CD4-positive, CD25-positive, alpha-beta regulatory T cell (primary cell): ENCODE results near the gene CDC73. TPM values are rescaled to one million over a fixed set of nuclear protein-coding genes. Genes with fewer than 3 reads are reported as not detected.
A peak's percentile ranks its signal among the peaks of the same experiment; 100 is the strongest.

ENCODE experiments used
- ATAC-seq, 2 donors: fragments of 150-1000 bp; cut with Tn5 transposase; one replicate each; pipeline ENCODE4 v1.10.0; 2021; ENCODE audit warnings: low read depth in 2 of 2, moderate number of reproducible peaks in 2 of 2, moderate library complexity in 1 of 2
- DNase-seq, 3 donors: peaks; one replicate each; pipeline versions ENCODE4 v3.0.0 to v3.0.0-alpha.2; 2012 to 2022; ENCODE audit warnings: mixed read lengths in 1 of 3
- H3K27ac ChIP-seq: one replicate; pipeline ENCODE4 v1.7.0; 2013; ENCODE audit warnings: mild to moderate bottlenecking, low read length; ENCODE audit not compliant: insufficient read depth, poor library complexity, severe bottlenecking
- H3K27me3 ChIP-seq: one replicate; pipeline ENCODE4 v1.7.0; 2013; ENCODE audit warnings: low read length; ENCODE audit not compliant: control insufficient read depth, insufficient read depth
- H3K36me3 ChIP-seq: one replicate; pipeline ENCODE4 v1.7.0; 2013; ENCODE audit warnings: mild to moderate bottlenecking, low read length, moderate library complexity; ENCODE audit not compliant: control insufficient read depth, insufficient read depth
- H3K4me1 ChIP-seq: 2 replicates; pipeline ENCODE4 v1.7.0; 2013; ENCODE audit warnings: mild to moderate bottlenecking, low read length; ENCODE audit not compliant: insufficient read depth, control insufficient read depth, poor library complexity, severe bottlenecking
- H3K4me3 ChIP-seq: one replicate; pipeline ENCODE4 v1.7.0; 2013; ENCODE audit warnings: low read depth, mild to moderate bottlenecking, low read length, moderate library complexity
- H3K9me3 ChIP-seq, 2 experiments: 1 replicate in 1 of 2; 2 replicates in 1 of 2; pipeline ENCODE4 v1.7.0; 2013; ENCODE audit warnings: low read length in 2 of 2, mild to moderate bottlenecking in 1 of 2, moderate library complexity in 1 of 2; ENCODE audit not compliant: control insufficient read depth in 2 of 2
- H3K27ac Mint-ChIP-seq, 3 donors: one replicate each; pipeline ENCODE4 v1.8.0; 2020 to 2022; ENCODE audit warnings: mild to moderate bottlenecking in 3 of 3, mixed read lengths in 3 of 3, moderate library complexity in 2 of 3
- H3K27me3 Mint-ChIP-seq: one replicate; pipeline ENCODE4 v1.8.0; 2022; ENCODE audit warnings: mild to moderate bottlenecking, mixed read lengths
- H3K36me3 Mint-ChIP-seq: one replicate; pipeline ENCODE4 v1.8.0; 2020; ENCODE audit warnings: mixed read lengths
- H3K4me1 Mint-ChIP-seq, 4 donors: one replicate each; pipeline ENCODE4 v1.8.0; 2020 to 2022; ENCODE audit warnings: mixed read lengths in 4 of 4, mild to moderate bottlenecking in 1 of 4
- H3K4me3 Mint-ChIP-seq, 4 donors: one replicate each; pipeline ENCODE4 v1.8.0; 2020 to 2022; ENCODE audit warnings: mild to moderate bottlenecking in 4 of 4, mixed read lengths in 4 of 4, moderate library complexity in 3 of 4
- H3K9me3 Mint-ChIP-seq, 7 donors: one replicate each; pipeline ENCODE4 v1.8.0; 2020 to 2022; ENCODE audit warnings: mixed read lengths in 7 of 7, mild to moderate bottlenecking in 3 of 7, moderate library complexity in 2 of 7
- polyA plus RNA-seq, 4 donors: library from polyadenylated mRNA; unstranded; fragments of 300-500 nt; fragmentation: Illumina TruSeq; gene quantifications; one replicate each; pipeline ENCODE4 v1.2.3, GENCODE V29; 2021
- total RNA-seq: library from RNA; stranded (reverse); gene quantifications from one replicate; pipeline ENCODE4 v1.2.3, GENCODE V29; 2022

The CDC73 gene
- total and polyA plus RNA-seq, 5 donors from 2014 or later, result 59.3 to 81.0 (median 64.0) TPM

- H3K9me3 ChIP-seq, result peaks cover 5% of the 10 kb centered on the region in 2 experiments
- H3K36me3 ChIP-seq, result no peaks in the 10 kb centered on the region
- H3K4me3 ChIP-seq, result no peak overlapping the region
- H3K27me3 ChIP-seq, result no peaks in the 10 kb centered on the region
- Mint-ChIP-seq H3K36me3 (no peaks in the 10 kb centered on the region), H3K27me3 (peaks cover 4% of the 10 kb centered on the region), H3K9me3 (peaks cover 0 to 14% (median 5%) of the 10 kb centered on the region in 7 donors), H3K4me3 (no peak overlapping the region), H3K27ac (no peak overlapping the region), H3K4me1 (no peaks in the 10 kb centered on the region)
- no peak overlapping the region for H3K27ac ChIP-seq
- DNase-seq (no peak), ATAC-seq (no peak)
- H3K4me1 ChIP-seq, result no peaks in the 10 kb centered on the region
Observed at GRCh38 chr1:193293726-193294125, 171.9 kb downstream of the CDC73 start.

- Histone ChIP-seq H3K27me3 (no peaks in the 10 kb centered on the region), H3K36me3 (no peaks in the 10 kb centered on the region), H3K4me3 (no peak overlapping the region), H3K9me3 (peaks cover 5% of the 10 kb centered on the region in 2 experiments), H3K4me1 (no peaks in the 10 kb centered on the region), H3K27ac (no peak overlapping the region)
- peaks cover 0 to 19% (median 0%) of the 10 kb centered on the region in 4 donors for H3K4me1 Mint-ChIP-seq
- peak overlapping the region in 1 of 3 donors; percentile 70 for H3K27ac Mint-ChIP-seq
- no peaks in the 10 kb centered on the region for H3K36me3 Mint-ChIP-seq
- no peak for DNase-seq
- H3K4me3 Mint-ChIP-seq, result no peak overlapping the region
- peaks cover 4% of the 10 kb centered on the region for H3K27me3 Mint-ChIP-seq
- H3K9me3 Mint-ChIP-seq, result peaks cover 0 to 14% (median 7%) of the 10 kb centered on the region in 7 donors
- no peak for ATAC-seq
Observed at GRCh38 chr1:193299038-193299437, 177.2 kb downstream of the CDC73 start.

DNA sequence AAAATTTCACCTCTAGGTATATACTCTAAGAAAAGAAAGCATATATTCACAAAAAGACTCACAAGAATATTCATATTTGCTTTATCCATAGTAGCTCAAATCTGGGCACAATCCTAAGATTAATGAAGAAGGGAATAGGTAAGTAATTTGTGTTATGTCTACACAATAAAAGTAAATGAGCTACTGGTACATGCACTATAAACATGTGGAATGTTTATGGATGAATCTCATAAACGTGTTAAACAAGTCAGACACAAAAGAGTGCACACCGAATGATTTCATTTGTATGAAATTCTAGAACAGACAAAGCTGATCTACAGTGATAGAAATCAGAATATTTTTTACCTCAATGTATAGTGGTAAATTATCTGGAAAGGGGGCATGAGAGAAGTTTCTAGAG lies 179.9 kb downstream of the CDC73 start:
- H3K27ac Mint-ChIP-seq, result no peak overlapping the region

DNA sequence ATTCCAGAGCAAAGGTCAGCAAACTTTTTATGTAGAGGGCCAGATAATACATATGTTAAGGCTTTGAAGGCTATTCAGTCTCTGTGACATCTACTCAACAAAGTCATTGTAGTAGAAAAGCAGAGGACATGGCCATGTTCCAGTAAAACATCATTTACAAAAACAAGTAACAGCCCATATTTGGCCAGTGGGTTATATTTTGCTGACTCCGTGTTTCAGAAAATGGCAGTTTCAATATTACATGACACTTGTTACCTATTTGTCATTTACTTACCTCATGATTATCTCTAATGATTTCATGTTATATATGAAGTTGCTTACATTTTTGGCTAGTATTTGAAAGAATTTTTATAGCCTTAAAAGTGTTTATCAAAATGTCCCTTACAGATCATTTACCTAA lies 182.0 kb downstream of the CDC73 start:
- Histone ChIP-seq H3K9me3 (no peaks in the 10 kb centered on the region), H3K27ac (no peak overlapping the region), H3K4me3 (no peak overlapping the region), H3K27me3 (no peaks in the 10 kb centered on the region), H3K36me3 (no peaks in the 10 kb centered on the region), H3K4me1 (no peaks in the 10 kb centered on the region)
- DNase-seq (no peak), ATAC-seq (no peak)
- Mint-ChIP-seq H3K4me3 (no peak overlapping the region), H3K27me3 (no peaks in the 10 kb centered on the region), H3K4me1 (peaks cover 0 to 24% (median 2%) of the 10 kb centered on the region in 4 donors), H3K36me3 (no peaks in the 10 kb centered on the region), H3K9me3 (peaks cover 0 to 4% (median 0%) of the 10 kb centered on the region in 7 donors), H3K27ac (no peak overlapping the region)

More for the DNA sequence above, 179.9 kb downstream of the CDC73 start:
- Mint-ChIP-seq H3K4me1 (peaks cover 0 to 24% (median 0%) of the 10 kb centered on the region in 4 donors), H3K4me3 (no peak overlapping the region), H3K9me3 (peaks cover 0 to 8% (median 4%) of the 10 kb centered on the region in 7 donors), H3K27me3 (no peaks in the 10 kb centered on the region), H3K36me3 (no peaks in the 10 kb centered on the region)
- ATAC-seq (no peak), DNase-seq (no peak)
- Histone ChIP-seq H3K27me3 (no peaks in the 10 kb centered on the region), H3K4me1 (no peaks in the 10 kb centered on the region), H3K9me3 (peaks cover 0 to 3% of the 10 kb centered on the region in 2 experiments), H3K27ac (no peak overlapping the region), H3K36me3 (no peaks in the 10 kb centered on the region), H3K4me3 (no peak overlapping the region)

Other genes starting within 250 kb of the CDC73 start
- 20.5 TPM for gene UCHL5, start 62.7 kb upstream of the CDC73 start, total RNA-seq
- gene UCHL5, start 62.7 kb upstream of the CDC73 start, polyA plus RNA-seq, result 10 to 100 TPM; 52.5 to 55.5 (median 53.5) TPM
- 67.2 TPM for gene RO60, start 62.4 kb upstream of the CDC73 start, total RNA-seq
- gene RO60, start 62.4 kb upstream of the CDC73 start, polyA plus RNA-seq, result 100 to 1,000 TPM; 119 to 157 (median 133) TPM
- 5.2 TPM for gene GLRX2, start 16.6 kb upstream of the CDC73 start, total RNA-seq
- 10 to 100 TPM in 3 of 4 donors, 1 to 10 TPM in 1; 9.1 to 13.8 (median 12.5) TPM for gene GLRX2, start 16.6 kb upstream of the CDC73 start, polyA plus RNA-seq
- 0.30 TPM for gene B3GALT2, start 64.6 kb downstream of the CDC73 start, total RNA-seq
- gene B3GALT2, start 64.6 kb downstream of the CDC73 start, polyA plus RNA-seq, result 1 to 10 TPM in 1 of 4 donors, under 1 TPM in 3; 0.61 to 1.2 (median 0.90) TPM